ENCODE data around the gene ALKBH5.

Gene ALKBH5

GRCh38 chr17:18245038-18245776 lies 61.6 kb downstream of the ALKBH5 start:
- DNase-seq, result no peak

DNA sequence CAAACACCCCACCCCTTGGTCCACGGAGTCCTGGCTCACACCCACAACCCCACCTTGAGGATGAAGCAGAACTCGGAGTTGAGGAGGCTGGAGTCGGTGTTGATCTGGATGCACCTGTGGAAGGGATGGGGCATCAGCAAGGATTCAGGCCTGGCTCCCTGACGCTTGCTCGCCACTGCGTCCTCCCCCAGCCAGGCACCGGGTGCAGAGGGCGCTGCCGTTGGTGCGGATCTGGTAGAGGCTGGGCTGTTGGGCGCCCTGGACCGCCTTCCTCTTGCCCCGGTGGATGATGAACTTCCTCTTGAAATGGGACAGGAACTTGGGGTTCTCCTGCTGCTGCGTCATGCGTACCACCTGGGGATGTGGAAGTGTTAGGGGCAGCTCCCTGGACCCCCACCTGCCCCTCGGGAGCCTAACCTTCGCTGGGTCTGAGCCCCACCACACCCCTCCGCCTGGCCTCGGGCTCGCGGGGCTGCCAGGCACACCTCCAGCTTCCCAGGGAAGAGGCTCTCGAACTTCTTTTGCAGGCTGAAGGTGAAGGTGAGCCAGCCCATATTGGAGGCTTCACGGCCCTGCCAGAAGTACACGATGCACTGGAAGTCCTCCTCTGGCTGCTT lies 62.6 kb downstream of the ALKBH5 start:
- DNase-seq, result no peak

GRCh38 chr17:18246880-18247612 lies 63.4 kb downstream of the ALKBH5 start:
- DNase-seq, result no peak

DNA sequence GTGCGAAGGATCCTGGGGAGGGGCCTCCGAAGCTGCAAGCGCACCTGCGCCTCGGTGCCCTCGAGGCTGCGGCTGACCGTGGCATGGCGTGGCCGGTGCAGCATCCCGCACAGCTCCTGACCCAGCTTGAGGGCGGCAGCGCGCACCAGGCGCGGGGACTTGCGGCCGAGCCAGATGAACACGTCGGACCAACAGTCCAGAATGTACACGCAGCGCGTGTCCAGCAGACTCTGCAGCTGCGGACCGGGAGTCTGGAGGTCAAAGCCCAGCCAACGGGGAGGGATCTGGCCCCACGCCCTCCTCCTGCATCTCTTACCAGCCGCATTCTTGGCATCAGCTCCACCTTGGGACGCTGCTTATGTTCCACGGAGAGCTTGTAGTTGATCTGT lies 64.0 kb downstream of the ALKBH5 start:
- DNase-seq, result peak in 4 of 14 donors; percentile 14 to 46 (median 42)

- peak in 10 of 14 donors; percentile 34 to 64 (median 46) for DNase-seq
Observed at GRCh38 chr17:18248300-18248731, 64.7 kb downstream of the ALKBH5 start.

DNA sequence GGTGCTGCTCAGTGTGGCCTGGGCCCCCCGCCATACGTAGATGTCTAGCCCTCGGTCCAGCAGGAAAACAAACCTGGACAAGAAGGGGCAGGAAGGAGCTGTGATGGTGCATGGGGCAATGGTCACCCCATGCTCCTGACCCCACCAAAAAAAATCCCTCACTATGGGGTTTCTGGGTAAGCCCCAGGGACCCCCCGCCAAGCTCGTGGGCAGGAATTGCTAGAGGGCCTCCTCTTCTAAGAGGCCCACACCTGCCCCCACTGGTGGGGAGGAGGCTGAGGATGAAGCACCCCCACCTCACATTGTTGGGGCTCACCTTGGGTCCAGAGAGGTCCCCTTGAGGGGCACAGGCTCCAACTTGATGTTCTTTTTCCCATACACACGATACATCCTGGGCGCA lies 65.2 kb downstream of the ALKBH5 start:
- DNase-seq, result no peak

DNA sequence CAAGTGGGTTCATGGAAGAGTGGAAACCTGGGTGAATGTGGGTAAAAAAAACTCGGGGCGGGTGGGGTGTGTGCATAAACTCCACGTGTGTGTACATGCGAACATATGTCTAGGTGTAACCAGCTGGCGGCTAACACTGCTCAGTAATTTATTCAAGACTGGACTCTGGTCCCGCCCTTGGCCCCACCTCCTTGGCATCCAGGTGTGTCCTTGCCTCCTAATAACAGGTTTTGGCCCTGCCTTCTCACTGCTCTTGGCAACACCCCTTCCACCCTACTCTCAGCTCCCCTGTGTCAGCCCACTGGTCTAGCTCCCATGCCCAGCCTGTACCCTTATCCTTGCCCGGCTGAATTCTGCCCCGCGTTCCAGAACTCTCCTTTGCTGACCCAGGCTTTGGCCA lies 66.6 kb downstream of the ALKBH5 start:
- no peak for DNase-seq

DNA sequence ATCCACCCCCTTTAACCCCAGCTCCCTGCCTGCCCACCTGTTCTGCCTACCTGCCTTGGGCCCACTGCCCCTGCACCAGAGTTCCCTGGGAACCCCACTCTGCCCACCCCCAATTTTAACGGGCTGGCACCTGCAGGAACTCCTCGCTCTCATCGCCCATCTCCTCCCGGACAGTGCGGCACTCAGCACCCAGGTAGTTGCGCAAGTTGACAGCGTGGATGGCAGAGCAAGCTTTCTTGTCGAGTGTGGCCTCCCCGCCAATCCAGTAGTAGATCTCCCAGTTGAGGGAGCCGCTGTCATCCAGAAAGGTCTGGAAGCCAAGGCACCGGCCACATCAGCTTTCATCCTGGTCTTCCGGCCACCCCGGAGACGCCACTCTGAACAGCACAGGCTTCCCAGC lies 67.1 kb downstream of the ALKBH5 start:
- DNase-seq, result no peak

GRCh38 chr17:18251204-18251603 lies 67.6 kb downstream of the ALKBH5 start:
- DNase-seq, result peak in 1 of 14 donors; percentile 30

- no peak for DNase-seq
Observed at GRCh38 chr17:18252160-18252559, 68.5 kb downstream of the ALKBH5 start.

DNA sequence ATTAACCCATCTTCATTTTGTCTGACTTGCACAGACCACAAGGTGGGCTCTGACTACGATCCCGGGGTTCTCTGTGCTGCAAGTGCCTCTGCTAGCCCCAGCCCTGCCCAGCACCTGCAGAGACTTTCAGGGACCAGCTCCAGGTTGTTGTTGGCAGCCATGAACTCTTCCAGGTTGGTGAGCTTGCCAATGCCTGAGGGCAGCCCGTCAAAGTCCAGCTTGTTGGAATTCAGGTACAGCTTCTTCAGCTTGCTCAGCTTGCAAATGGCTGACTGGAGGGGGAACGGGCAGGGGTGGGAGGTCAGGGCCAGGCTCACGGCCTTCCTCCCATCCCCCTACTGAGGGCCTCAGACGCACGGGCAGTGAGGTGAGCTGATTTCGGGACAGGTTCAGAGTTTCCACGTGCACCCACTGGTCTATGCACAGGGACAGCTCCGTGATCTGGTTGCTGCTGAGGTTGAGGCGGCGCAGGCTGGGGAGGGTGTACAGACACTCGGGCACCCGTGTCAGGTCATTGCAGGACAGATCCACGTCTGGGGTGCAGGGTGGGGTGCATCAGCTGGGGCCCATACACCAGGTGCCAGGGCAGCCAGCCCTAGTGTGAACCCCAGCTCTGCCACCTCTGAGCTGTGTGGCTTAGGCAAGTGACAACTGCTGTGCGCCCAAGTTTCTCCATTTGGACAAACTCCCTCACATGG lies 69.7 kb downstream of the ALKBH5 start:
- no peak for DNase-seq

DNA sequence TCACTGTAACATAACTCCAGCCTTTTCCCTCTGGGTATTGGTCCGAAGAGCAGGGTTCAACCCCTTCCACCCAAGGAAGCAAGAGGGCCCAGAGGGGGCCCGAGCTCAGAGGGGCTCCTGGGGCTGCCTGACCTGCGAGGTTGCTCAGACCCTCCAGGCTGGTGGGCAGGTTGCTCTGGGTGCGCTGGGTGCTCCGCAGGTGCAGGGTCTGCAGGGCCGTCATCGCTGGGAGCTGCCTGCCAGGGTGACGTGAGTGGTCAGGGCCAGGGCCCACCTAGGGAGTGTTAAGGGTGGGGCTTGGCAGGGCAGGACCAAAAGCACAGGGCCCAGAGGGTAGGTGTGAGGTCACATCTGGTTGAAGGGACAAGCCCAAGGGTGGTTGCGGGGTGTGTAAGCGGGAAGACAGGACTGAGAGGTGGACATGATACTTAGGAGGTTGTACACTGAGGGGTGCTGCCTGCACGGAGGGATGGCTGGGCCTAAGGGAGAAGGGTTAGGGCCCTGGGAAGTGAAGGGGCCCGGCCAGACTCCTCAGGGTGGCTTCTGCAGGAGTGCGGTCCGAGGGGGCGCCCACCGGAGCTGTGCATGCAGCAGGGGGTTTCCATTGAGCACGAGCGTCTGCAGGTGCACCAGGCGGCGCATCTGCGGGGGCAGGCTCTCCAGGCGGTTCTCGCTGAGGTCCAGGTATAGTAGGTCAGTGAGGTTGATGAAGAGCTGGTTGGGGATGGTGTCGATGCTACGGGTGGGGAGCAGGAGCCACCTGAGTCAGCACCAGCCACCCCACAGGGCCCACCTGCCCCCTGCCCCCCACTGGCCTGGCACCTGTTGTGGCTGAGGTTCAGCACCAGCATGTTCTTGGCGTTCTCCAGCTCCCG lies 70.6 kb downstream of the ALKBH5 start:
- DNase-seq, result no peak

DNA sequence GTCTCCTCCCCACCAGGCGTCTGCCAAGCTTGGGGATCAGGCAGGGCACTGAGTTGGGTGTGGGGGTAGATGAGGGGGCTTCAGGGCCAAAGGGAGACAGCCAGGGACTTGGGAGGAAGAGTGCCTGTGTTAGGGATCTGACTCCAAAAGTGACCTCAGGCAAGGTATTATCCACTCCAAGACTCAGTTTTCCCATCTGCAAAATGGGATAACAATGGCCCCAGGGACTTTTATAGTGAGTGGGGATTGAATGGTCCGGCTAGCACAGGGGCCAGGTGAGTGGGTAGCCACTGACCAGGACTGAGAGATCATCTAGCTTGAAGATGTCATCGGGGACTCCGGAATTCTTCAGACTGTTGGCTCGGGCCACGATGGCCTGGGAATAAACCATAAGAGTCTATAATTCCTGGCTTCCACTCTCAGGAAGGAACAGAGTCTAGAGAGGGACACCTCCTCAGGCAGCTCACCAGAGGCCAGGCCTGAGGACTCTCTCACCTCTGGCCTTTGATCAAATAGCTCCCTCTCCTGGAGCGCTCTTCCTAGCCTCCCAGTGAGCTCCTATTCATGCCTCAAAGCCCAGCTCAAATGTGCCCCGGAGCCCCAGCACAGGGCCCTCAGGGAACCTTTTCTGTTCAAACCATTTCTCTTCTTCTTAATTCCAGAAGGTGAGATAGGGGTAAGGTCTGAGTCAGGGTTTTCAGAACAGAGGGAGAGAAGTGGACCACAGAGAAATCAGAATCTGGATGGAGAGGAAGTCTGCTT lies 71.4 kb downstream of the ALKBH5 start:
- no peak for DNase-seq

DNA sequence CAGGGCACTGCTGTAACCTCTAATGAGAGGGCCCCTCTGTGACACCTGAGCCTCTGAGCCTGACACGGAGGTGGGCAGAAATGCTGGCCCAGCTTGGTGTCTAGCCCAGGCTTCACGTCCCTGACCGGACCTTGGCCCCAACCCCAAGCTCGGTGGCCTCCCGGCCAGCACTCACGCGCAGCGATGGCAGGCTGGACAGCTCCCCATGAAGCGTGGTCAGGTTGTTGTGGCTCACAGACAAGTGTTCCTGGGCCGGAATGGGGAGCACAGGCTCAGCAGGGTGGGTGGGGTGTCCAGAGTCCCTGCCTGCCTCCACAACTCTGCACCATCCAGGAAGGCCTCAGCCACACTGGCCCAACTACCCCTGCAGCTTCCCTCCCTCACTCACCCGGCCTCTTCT lies 72.7 kb downstream of the ALKBH5 start:
- DNase-seq, result no peak

DNA sequence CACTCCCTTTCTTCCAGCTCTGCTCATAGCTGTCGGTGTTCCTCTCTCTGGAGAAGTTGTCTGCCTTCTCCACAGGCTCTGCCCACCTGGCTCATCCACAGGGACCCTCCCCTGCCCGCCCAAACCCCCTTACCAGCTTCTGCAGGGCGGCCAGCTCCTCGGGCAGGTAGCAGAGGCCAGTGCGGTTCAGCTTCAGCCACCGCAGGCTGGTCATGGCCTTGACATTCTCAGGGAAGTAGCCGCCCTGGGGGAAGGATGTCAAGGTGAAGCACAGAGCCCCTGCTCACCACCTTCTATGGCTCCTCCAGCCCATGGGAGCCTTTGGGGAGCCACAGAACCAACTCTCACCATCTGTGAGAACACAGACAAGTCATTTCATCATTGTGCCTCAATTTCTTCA lies 73.1 kb downstream of the ALKBH5 start:
- no peak for DNase-seq

DNA sequence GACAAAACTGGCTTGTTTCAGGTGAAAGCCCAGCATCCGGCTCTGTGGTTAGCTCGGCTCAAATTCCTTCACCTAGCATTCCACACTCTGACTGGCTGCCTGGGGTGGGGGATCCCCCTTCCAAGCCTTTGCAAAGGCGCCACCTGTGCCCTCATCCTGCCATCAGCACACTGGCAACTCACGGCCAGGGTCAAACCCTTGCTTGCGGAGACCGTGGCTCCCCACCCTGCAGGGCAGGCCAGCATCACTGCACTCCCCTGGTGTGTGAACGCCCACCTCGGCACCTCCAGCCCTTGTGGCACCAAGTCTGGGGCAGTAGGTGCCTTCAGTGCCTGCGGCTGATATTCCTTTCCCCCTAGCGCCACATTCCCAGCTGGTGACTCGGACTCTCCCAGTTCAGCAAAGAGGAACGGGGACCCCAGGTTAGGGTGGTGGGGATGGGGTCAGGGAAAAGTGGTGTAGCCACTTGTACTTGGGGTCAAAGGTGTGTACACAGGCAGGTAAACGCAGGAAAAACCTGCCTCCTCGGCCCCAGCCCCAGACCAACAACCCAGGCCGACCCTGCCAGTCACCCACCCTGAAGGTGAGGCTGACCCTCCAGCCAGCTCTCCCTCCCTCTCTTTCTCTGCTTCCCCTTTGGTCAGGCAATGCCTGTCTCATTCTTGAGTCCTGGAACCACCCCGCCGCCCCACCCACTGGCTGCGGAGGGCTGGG lies 73.8 kb downstream of the ALKBH5 start:
- no peak for DNase-seq

GRCh38 chr17:18257982-18258355 lies 74.3 kb downstream of the ALKBH5 start:
- DNase-seq, result peak in 13 of 14 donors; percentile 48 to 89 (median 72)

DNA sequence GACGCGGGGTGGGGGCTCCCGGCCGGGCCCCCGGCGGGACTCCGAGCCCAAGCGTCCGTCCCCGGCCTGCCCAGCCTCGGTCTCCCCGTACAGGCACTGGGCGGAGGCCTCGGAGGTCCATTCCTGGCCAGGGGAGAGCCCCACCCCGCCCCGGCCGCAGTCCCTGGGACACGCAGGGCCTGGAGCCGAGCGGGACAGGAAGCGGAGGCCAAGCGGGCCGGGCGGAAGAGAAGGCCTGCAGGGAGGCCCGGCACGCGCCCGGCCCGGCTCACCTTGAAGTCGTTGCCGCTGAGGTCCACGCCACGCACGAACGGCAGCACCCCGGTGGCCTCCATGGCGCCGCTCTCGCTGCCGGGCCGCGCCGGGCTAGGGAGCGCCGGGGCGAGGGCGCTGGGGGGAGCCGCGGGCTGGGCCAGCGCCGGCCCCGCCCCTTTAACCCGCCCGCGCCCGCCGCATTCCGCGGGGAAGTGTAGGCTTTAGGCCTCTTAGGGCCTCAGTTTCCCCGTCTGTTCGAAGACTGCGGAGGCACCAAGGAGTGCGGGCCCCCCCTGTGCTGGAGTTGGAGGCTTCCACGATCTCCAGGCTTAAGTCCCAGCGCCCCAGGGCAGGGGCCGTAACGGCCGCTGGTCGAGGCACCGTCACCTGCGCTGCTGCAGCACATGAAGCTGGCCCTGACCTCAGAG lies 74.9 kb downstream of the ALKBH5 start, which contains the start of gene FLII:
Gene FLII, minus strand, starts transcription at position 383 of the 683 bp plus-strand sequence. Its CDS starts 48 bp downstream, at position 335.
- peak in 12 of 14 donors; percentile 48 to 89 (median 74) for DNase-seq

Measured in C1 segment of cervical spinal cord (tissue), 14 donors.